Endothelial cell of umbilical vein (primary cell): ENCODE results near the gene PLEKHB1. TPM values are rescaled to one million over a fixed set of nuclear protein-coding genes. Genes with fewer than 3 reads are reported as not detected.

Experiments
- BruUV-seq: library from RNA; stranded (reverse); fragments of 400-500 nt; replicated peaks from 2 replicates; lab custom pipeline; 2021; lab: Mats Ljungman, UMichigan
- CTCF ChIA-PET: fragments of 300-600, 350-600 bp; sonication (Branson Sonifier 250); formaldehyde crosslinking; loops from one replicate; lab custom pipeline; 2021; ENCODE audit warnings: antibody characterized with exemption, inconsistent platforms; lab: Charles Lee
- POLR2A ChIA-PET: fragments of 300-600, 350-600 bp; sonication (Branson Sonifier 250); formaldehyde crosslinking; loops from one replicate; lab custom pipeline; 2021; ENCODE audit warnings: antibody characterized with exemption, inconsistent platforms; lab: Charles Lee
- DNase-seq: peaks from one replicate; pipeline ENCODE4 v3.0.0-alpha.2; 2011; ENCODE audit warnings: low read depth, low spot score
- FAIRE-seq: peaks from 2 replicates; lab custom pipeline; 2011; peaks lifted over from hg19 to GRCh38; lab: Jason Lieb, UNC
- H2AFZ ChIP-seq: 2 replicates; pipeline ENCODE4 v1.6.0; 2012; ENCODE audit warnings: low read depth, low read length, control low read depth, inconsistent platforms
- H3K27ac ChIP-seq: 2 replicates; pipeline ENCODE4 v1.5.1; 2011; ENCODE audit warnings: low read depth, mild to moderate bottlenecking, control low read depth, low read length, moderate library complexity; ENCODE audit not compliant: insufficient read depth
- H3K27me3 ChIP-seq, 2 experiments: 2 replicates each; pipeline versions ENCODE4 v1.6.0 to v1.6.1; 2011; ENCODE audit warnings: low read length in 2 of 2, mixed read lengths in 1 of 2; ENCODE audit not compliant: control insufficient read depth in 2 of 2, insufficient read depth in 2 of 2
- H3K36me3 ChIP-seq, 2 experiments: 2 replicates in 1 of 2; 3 replicates in 1 of 2; pipeline ENCODE4 v1.5.1; 2011; ENCODE audit warnings: low read length in 2 of 2, mild to moderate bottlenecking in 1 of 2, moderate library complexity in 1 of 2; ENCODE audit not compliant: control insufficient read depth in 2 of 2, insufficient read depth in 2 of 2; ENCODE audit errors: extremely low read depth in 1 of 2
- H3K4me1 ChIP-seq: 3 replicates; pipeline ENCODE4 v1.5.1; 2011; ENCODE audit warnings: mild to moderate bottlenecking, low read length; ENCODE audit not compliant: control insufficient read depth, insufficient read depth; ENCODE audit errors: extremely low read depth
- H3K4me2 ChIP-seq: 2 replicates; pipeline ENCODE4 v1.6.1; 2011; ENCODE audit warnings: low read length, control low read depth, mixed read lengths; ENCODE audit not compliant: insufficient read depth
- H3K4me3 ChIP-seq, 3 experiments: fragments of 200-600 bp in 1 of 3; sonication (generic), shearing (Covaris generic) in 1 of 3; replicated peaks in 1 of 3; 2 replicates each; pipeline ENCODE4 v1.5.1; 2011 to 2016; ENCODE audit warnings: control low read depth in 3 of 3, low read length in 3 of 3, mild to moderate bottlenecking in 2 of 3, inconsistent platforms in 1 of 3, low read depth in 1 of 3, moderate library complexity in 1 of 3; ENCODE audit not compliant: insufficient read depth in 1 of 3
- H3K79me2 ChIP-seq: 2 replicates; pipeline ENCODE4 v1.6.0; 2012; ENCODE audit warnings: low read length, inconsistent platforms; ENCODE audit not compliant: control insufficient read depth, insufficient read depth
- H3K9ac ChIP-seq: replicated peaks from 2 replicates; pipeline ENCODE3; 2011; ENCODE audit warnings: low read length, control low read depth; ENCODE audit not compliant: insufficient read depth; ENCODE audit errors: extremely low read depth
- H3K9me1 ChIP-seq: replicated peaks from 3 replicates; pipeline ENCODE4 v1.6.0; 2011; ENCODE audit warnings: mild to moderate bottlenecking, low read length; ENCODE audit not compliant: control insufficient read depth, insufficient read depth; ENCODE audit errors: extremely low read depth
- H3K9me3 ChIP-seq: replicated peaks from 2 replicates; pipeline ENCODE4 v1.5.1; 2012; ENCODE audit warnings: low read length, inconsistent platforms; ENCODE audit not compliant: control insufficient read depth, insufficient read depth
- H4K20me1 ChIP-seq: replicated peaks from 2 replicates; pipeline ENCODE3; 2011; ENCODE audit warnings: mild to moderate bottlenecking, low read length; ENCODE audit not compliant: control insufficient read depth, insufficient read depth; ENCODE audit errors: extremely low read depth
- EZH2 ChIP-seq: IDR thresholded peaks from 2 replicates; pipeline ENCODE4 v1.6.1; 2012; ENCODE audit warnings: borderline replicate concordance, low read depth, mild to moderate bottlenecking, moderate library complexity, low read length, inconsistent platforms; ENCODE audit not compliant: severe bottlenecking
- FOS ChIP-seq: IDR thresholded peaks from 2 replicates; pipeline ENCODE4 v1.6.1; 2011; ENCODE audit warnings: mild to moderate bottlenecking, low read length, moderate library complexity, borderline replicate concordance; ENCODE audit not compliant: insufficient read depth
- GATA2 ChIP-seq: IDR thresholded peaks from 2 replicates; pipeline ENCODE4 v1.7.0; 2011; ENCODE audit warnings: low read depth, mild to moderate bottlenecking, moderate library complexity, mixed read lengths, low read length; ENCODE audit not compliant: insufficient read length, insufficient read depth
- JUN ChIP-seq: IDR thresholded peaks from 2 replicates; pipeline ENCODE4 v1.6.1; 2011; ENCODE audit warnings: borderline replicate concordance, low read depth; ENCODE audit not compliant: insufficient read length, insufficient read depth
- MYC ChIP-seq: IDR thresholded peaks from one replicate; pipeline ENCODE4 v1.6.1; 2011; ENCODE audit warnings: mild to moderate bottlenecking, low read depth, low read length
- POLR2A ChIP-seq: IDR thresholded peaks from 2 replicates; pipeline ENCODE4 v1.6.1; 2012; ENCODE audit warnings: low read depth, mild to moderate bottlenecking, control low read depth, low read length
- POLR2AphosphoS5 ChIP-seq: IDR thresholded peaks from 2 replicates; pipeline ENCODE4 v1.6.1; 2012; ENCODE audit warnings: low read depth, mild to moderate bottlenecking, control low read depth, low read length, moderate library complexity; ENCODE audit not compliant: insufficient read depth
- dilution Hi-C: fragments of 300-500 bp; cut with MboI; formaldehyde crosslinking; loops from one replicate; pipeline ENCODE4 v1.15.0; 2019; ENCODE audit warnings: low sequenced_read_pairs; ENCODE audit not compliant: extremely low pct_ligation_motif_present
- intact Hi-C: fragments of 100-400 bp; cut with micrococcal nuclease; formaldehyde crosslinking; loops from one replicate; pipeline ENCODE4 v1.10.0; 2022
- polyA plus RNA-seq, 4 experiments: library from polyadenylated mRNA; depleted of rRNA in 3 of 4; stranded (reverse) in 3 of 4; unstranded in 1 of 4; fragments of >200 nt; gene quantifications; 2 replicates each; pipeline versions ENCODE4 v1.2.1 to v1.2.3, GENCODE V29; 2011 to 2012; ENCODE audit warnings: missing spikeins in 1 of 4
- total RNA-seq: library from RNA; stranded (reverse); gene quantifications from 2 replicates; pipeline ENCODE4 v1.2.3, GENCODE V29; 2021
- TF ChIP-seq, protein P1 (sequence below), 2 donors: IDR thresholded peaks; 1 replicate in 1 of 2; 2 replicates in 1 of 2; pipeline ENCODE4 v1.5.1; 2011; ENCODE audit warnings: low read length in 2 of 2, mild to moderate bottlenecking in 2 of 2, moderate library complexity in 2 of 2, control low read depth in 1 of 2, inconsistent platforms in 1 of 2, low read depth in 1 of 2; ENCODE audit not compliant: insufficient read depth in 1 of 2; ENCODE audit errors: extremely low read depth in 1 of 2
- TF ChIP-seq, protein P2 (sequence below): IDR thresholded peaks from 2 replicates; pipeline ENCODE4 v1.6.1; 2011; ENCODE audit not compliant: insufficient read depth, insufficient read length

The PLEKHB1 gene
- total and polyA plus RNA-seq, 2 donors (not counting 3 experiments of a cell fraction or from before 2014, with no cell fraction given): 0.75 to 0.99 TPM

- no peak for FAIRE-seq
- intact Hi-C loops: no loop called here
- CTCF ChIA-PET: interaction anchor here (1.0 to 2.1 kb wide), 4 partner anchors 10 to 290 kb away, joined by 5 to 15 read pairs (median 6); no protein-coding TSS in a partner anchor
Measured at GRCh38 chr11:73640592-73640991, 5.8 kb upstream of the PLEKHB1 start.

More at GRCh38 chr11:73640592-73640991, 5.8 kb upstream of the PLEKHB1 start:
- H3K9me1 ChIP-seq: no peaks in the 10 kb centered on the region
- no peaks in the 10 kb centered on the region for H3K36me3 ChIP-seq
- POLR2A ChIA-PET: no interaction called here
- no peak for DNase-seq
- no peak overlapping the region for H3K9ac ChIP-seq
- H3K79me2 ChIP-seq: no peaks in the 10 kb centered on the region
- H3K4me2 ChIP-seq: no peak overlapping the region
- no peak overlapping the region for H3K4me3 ChIP-seq
- BruUV-seq: no TSS peak
- H3K27ac ChIP-seq: no peak overlapping the region
- H2AFZ ChIP-seq: no peak overlapping the region
- no peaks in the 10 kb centered on the region for H3K9me3 ChIP-seq
- dilution Hi-C loops: no loop called here
- no peaks in the 10 kb centered on the region for H4K20me1 ChIP-seq
- TF ChIP-seq POLR2AphosphoS5 (no peak), EZH2 (no peak), JUN (no peak), GATA2 (no peak), MYC (no peak), FOS (no peak), POLR2A (no peak)
- TF ChIP-seq, protein P1, sequence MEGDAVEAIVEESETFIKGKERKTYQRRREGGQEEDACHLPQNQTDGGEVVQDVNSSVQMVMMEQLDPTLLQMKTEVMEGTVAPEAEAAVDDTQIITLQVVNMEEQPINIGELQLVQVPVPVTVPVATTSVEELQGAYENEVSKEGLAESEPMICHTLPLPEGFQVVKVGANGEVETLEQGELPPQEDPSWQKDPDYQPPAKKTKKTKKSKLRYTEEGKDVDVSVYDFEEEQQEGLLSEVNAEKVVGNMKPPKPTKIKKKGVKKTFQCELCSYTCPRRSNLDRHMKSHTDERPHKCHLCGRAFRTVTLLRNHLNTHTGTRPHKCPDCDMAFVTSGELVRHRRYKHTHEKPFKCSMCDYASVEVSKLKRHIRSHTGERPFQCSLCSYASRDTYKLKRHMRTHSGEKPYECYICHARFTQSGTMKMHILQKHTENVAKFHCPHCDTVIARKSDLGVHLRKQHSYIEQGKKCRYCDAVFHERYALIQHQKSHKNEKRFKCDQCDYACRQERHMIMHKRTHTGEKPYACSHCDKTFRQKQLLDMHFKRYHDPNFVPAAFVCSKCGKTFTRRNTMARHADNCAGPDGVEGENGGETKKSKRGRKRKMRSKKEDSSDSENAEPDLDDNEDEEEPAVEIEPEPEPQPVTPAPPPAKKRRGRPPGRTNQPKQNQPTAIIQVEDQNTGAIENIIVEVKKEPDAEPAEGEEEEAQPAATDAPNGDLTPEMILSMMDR (IDR thresholded peaks at IDR 0.05; ENCODE audit: extremely low read depth in 1 of 2, insufficient read depth in 1 of 2, low read depth in 1 of 2, low read length in 2 of 2): no peak
- TF ChIP-seq, protein P2, sequence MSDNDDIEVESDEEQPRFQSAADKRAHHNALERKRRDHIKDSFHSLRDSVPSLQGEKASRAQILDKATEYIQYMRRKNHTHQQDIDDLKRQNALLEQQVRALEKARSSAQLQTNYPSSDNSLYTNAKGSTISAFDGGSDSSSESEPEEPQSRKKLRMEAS: no peak
- peaks cover 11 to 17% of the 10 kb centered on the region in 2 experiments for H3K27me3 ChIP-seq
- H3K4me1 ChIP-seq: no peaks in the 10 kb centered on the region
